HG02623 (cell line): ENCODE measurements around the gene LYSMD4.
A peak's percentile ranks its signal among the peaks of the same experiment; 100 is the strongest.

Experiments used
- ATAC-seq: cut with Tn5 transposase; IDR thresholded peaks from one replicate; pipeline ENCODE4 v1.9.1; 2021; ENCODE audit warnings: moderate library complexity; ENCODE audit not compliant: unreplicated experiment

LYSMD4 gene

DNA sequence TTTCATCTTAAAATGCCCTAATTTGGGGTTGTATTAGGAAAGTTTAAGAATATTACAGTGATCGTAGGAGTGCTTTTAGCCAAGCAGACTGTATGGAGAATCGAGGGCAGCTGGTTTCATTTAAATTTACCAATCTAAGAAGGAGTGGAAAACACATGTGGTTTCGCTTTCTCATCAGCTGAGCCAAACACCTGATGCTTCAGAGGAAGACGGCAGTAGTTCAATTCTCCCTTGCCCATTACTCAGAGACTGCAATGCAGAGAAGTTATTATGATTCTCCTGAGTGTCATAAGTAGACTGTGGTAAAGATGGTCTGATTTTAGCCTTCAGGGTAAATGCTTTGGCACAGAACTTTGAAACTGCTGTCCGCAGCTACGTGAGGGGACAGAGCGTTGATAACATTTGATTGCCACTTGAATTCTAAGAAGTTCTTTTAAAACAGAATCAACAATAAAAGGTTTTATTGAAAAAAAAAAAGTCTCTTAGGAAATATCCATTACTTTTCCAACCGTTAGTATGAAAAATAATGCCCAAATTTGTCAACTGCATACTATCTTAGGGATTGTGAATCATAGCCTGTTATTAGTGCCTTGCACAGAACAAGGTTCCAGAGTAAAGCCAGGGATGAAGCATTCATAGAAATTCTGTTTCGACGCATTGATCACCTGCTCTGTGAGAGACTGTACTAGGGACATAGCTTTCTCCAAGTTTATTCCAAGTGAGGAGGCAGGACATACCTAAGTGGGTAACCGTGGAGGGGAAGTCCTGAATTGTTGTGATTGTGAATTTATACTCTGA lies 25.6 kb downstream of the LYSMD4 start:
- ATAC-seq: no peak

DNA sequence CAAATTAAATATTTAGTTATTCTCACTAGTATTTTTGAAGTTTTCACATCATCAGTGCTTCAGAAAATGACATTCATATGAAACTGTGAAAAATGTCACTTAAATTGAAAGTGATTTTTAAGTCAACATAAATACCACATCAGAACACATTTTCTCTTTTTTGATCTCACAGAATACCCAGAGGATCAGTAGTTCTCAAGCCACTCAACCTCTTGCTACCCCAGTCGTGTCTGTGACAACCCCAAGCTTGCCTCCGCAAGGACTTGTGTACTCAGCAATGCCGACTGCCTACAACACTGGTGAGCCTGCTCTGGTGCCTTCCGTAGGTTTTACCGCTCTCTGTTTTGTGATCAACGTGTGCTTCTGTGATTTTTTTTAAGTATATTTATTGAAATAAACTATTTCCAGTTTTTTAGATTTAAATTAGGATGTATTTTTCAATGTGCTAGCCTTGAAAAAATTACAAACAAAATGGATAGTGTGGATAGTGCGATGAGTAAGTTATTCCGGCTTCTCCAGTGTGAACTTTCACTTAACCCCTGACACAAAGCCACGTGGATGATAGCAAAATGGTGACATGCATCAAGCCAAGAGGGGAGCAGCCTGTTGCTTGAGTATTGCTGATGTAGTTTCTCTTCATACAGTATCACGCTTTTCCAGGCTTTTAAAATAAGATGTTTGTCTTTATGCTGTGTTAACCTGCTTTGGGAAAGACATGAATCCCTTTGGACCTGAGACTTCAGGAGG lies 26.5 kb downstream of the LYSMD4 start:
- ATAC-seq: no peak

DNA sequence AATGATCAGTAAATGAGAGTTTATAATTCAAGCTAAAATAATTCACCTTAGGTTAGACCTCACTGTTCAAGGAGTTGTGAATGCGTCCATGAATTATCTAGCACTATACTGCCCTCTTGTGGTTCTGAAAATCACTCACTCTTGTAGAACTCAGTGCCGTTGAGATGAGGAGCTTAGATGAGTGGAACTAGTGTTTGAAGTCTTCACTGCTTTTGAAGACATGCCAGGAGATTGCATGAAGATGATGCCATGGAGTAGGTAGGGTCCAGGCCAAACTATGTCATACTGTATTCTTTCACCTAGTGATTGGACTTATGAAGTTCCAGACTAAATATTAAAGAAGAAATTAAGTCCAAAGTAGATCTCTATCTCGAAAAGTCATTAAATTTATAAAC lies 28.8 kb downstream of the LYSMD4 start:
- ATAC-seq: peak; percentile 61

DNA sequence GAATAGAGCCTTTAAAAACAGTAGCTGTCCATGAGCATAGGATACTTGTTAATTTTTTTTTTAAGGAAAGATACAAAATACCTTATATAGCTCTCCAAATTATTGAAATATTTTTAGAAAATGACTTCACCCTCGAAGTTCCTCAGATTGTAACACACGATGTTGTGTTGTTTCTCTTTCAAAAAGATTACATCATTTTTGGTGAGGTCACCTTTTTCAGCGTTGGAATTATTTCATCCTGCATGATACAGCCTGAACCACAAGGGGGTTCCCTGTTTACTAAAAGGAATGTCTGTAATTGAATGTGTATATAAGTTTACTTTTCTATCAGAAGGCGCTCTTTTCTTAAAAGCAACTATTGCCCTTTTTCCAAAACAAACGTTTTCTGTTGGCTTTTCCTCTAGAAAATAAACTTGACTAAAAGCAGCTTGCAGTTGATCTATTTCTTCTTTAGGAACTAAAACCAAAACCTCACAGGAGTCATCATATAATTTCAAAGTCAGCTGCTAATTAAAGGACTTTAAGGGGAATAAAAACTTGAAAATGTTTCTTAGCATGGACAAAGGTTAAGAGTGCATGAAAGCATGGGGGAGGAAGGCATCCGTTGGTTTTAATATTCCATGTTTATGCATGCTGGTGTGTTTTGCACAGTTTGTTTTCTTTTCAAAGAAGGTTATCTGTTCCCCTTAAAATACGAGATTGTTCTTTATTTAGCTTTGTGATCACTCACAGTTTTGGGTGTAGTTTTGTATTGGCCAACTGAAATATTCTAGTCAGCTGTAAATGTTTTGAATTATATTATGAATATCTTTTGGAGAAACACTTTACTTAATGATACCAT lies 29.4 kb downstream of the LYSMD4 start:
- ATAC-seq: peak; percentile 62

DNA sequence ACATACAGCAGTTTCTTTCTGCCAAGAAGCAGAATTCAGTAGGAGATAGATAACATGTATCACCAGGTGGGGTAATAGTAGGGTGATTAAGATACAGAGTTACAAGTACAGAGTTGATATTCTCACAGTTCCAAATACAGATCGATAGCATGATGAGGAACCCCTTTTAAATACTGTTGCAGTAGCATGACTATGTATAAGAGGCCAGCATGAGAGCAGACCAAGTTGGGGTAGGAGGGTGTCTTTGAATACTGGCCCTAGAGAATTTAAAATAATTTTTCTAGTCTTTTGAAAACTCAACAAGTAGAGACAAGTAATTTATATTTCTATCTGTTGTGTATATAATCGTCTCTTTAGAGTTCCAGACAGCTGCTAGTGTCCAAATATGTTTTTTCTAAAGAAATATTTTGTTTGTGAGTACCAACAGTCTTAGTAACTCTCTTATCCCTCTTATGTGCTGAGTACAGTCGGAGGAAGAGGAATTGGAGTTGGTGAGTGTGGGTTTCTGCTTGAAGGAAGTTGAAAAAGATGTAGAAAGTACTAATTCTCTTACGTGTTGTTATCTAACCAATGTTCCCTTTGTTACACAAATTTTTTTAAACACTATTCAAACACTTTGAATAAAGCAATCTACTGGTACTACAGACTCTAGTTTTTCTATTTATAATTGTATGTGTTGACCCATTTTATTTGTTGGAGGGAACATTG lies 30.2 kb downstream of the LYSMD4 start:
- peak; percentile 8 for ATAC-seq

DNA sequence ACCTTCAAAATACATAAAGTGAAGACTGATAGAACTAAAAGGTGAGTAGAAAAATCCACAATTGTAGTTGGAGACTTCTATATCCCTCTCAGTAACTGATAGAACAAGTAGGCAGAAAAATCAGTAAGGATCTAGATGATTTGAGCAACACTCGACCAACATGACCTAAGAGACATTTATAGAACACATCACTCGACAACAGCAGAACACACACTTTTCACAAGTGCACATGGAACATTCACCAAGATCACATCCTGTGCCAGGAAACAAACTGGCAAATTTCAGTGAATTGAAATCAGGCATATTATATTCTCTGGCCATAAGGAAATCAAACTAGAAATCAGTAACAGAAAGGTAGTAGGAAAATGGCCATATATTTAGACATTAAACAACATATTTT lies 37.1 kb downstream of the LYSMD4 start:
- ATAC-seq: no peak

DNA sequence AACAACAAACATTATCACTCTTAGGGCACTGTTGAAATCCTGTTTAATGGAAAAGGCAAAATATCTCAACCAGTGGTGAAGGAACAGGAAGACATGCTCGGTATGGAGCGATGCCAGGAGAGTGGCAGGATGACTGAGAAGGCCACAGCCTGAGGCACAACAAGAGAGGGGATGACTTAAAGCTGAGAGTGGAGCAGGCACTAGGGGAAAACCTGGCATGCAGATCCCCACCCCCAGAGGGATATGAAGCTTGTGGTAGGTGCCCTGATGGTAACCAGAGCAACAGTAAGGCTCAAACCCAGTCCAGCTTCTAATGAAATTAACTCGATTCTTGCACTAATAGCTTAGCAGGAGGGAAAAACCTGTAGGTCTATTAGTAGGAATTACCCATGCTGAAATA lies 40.4 kb downstream of the LYSMD4 start:
- ATAC-seq: no peak

DNA sequence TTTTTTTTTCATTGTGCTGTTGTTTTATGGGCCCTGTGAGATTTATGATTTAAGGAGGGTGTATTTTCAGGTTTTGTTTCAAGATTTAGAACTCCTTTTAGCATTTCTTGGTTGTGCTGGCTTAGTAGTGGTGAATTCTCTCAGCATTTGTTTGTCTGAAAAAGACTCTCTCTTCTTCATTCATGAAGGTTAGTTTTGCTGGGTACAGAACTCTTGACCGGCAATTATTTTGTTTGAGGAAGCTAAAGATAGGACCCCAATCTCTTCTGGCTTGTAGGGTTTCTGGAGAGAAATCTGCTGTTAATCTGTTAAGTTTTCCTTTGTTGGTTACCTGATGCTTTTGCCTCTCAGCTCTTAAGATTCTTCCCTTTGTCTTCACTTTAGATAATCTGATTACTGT lies 46.9 kb downstream of the LYSMD4 start:
- ATAC-seq: no peak

DNA sequence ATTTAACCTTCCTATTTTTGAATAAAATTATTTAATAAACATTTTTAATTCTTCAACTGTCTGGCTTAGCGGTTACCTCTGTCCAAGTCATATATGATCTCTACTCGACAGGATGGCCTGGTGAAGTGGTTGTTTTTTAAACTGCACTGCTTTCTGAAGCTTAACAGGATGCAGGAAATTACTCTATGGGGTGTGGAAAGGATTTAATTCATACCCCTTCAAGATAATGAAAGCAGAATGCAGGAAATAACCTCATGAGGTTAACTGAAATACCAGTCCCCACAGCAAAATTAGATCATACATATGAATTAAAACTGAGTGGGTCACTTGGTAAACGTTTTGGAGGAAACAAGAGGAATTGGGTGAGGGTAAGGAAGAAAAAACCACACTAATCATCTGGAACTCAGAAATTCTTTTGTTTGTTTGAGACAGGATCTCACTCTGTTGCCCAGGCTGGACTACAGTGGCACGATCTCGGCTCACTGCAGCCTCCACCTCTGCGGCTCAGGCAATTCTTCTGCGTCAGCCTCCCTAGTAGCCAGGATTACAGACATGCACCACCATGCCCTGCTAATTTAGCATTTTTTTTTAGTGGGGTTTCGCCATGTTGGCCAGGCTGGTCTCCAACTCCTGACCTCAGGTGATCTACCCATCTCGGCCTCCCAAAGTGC lies 50.1 kb downstream of the LYSMD4 start:
- no peak for ATAC-seq

DNA sequence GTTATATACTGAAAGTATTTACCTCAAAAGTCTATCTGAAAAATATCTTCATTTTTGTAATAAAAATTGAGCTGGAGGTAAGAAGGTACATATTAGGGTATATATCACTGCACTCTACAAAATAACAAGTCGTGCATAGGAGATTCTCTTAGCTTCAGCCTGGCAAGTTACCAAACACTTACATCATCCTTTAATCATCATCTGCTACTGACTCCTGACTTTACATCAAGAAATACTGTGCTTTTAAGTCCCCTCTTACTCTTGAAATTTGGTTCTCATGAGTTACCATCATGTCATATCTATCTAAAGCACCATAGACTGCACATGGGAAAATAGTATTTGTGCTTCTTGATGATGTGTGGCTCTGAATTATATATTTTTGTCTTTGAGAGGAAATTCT lies 50.8 kb downstream of the LYSMD4 start:
- no peak for ATAC-seq

DNA sequence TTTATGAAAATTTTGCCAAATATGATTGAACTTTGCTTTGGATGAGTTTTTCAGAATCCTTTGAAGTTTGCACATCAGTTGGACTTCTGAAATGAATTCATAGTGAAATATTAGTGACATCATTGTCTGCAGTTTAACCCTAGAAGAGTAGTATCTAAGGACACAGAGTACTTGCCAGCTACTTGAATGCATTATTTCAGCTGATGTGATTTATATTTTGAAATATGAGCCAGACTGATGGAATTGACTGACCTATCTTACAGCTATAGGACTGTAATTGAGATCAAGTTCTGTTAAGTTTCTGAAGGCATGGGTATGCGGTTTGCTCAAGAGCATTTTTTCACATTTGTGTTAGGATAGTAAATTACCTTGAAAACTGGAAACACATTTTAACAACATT lies 51.2 kb downstream of the LYSMD4 start:
- no peak for ATAC-seq

DNA sequence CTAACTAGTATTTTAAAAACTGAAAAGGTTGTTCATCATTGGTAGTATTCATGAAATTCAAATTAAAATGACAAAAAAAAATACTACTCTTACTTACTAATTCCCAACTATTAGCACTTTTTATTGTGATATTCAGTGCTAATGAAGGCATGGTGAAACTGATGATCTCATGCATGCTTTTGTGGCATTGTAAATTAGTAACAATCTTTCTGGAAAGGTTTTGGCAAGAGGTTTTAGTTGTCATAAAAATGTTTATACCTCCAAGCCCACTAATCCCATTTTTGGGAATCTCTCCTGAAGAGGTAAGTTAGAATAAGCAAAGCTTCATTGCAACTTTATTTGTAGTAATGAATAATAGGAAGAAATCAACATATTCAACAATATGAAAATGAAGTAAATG lies 53.0 kb downstream of the LYSMD4 start:
- ATAC-seq: no peak

DNA sequence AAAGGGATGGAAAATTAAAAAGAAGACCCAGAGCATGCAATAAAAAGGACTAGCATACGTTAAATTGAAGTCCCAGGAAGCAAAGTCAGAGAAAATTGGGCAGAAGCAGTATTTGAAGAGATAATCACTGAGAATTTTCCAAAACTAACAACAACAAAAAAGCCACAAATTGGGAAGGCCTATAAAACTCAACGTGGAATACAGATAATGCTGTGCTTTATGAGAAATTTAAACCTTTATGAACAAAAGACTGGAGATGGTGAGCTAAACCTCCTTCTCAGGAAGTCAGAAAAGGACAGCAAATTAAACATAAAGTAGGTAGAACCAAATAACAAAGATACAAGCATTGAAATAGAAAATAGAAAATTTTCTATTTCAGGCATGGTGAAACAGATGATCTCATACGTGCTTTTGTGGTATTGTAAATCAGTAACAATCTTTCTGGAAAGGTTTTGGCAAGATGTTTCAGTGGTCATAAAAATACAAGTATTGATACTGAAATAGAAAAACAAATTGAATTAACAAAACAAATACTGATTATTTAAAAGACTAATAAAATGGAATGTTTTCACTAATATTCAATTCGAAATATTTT lies 55.6 kb downstream of the LYSMD4 start:
- ATAC-seq: peak; percentile 53
